ENCODE results near the gene OR2B3. TPM values are rescaled to one million over a fixed set of nuclear protein-coding genes. Genes with fewer than 3 reads are reported as not detected.

The OR2B3 gene
- total RNA-seq, 4 donors from 2014 or later = not detected

GRCh38 chr6:29097803-29098202 is 10.7 kb upstream of the OR2B3 start:
- TF ChIP-seq CTCF (IDR thresholded peaks at IDR 0.05; ENCODE audit: low read depth) = no peak

- no peak for TF ChIP-seq CTCF (IDR thresholded peaks at IDR 0.05; ENCODE audit: low read depth)
These were observed 5.8 kb upstream of the OR2B3 start for GRCh38 chr6:29092957-29093356.

GRCh38 chr6:29082457-29082856 is 4.7 kb downstream of the OR2B3 start:
- TF ChIP-seq CTCF (IDR thresholded peaks at IDR 0.05; ENCODE audit: low read depth) = no peak

- no peak for TF ChIP-seq CTCF (IDR thresholded peaks at IDR 0.05; ENCODE audit: low read depth)
These were observed 5.8 kb downstream of the OR2B3 start for GRCh38 chr6:29081312-29081711.

- TF ChIP-seq CTCF (IDR thresholded peaks at IDR 0.05; ENCODE audit: low read depth) = no peak
These were observed 7.9 kb downstream of the OR2B3 start for GRCh38 chr6:29079203-29079602.

- no peak for TF ChIP-seq CTCF (IDR thresholded peaks at IDR 0.05; ENCODE audit: low read depth)
These were observed 15.0 kb downstream of the OR2B3 start for GRCh38 chr6:29071831-29072723.

GRCh38 chr6:29051680-29052079 is 35.4 kb downstream of the OR2B3 start:
- TF ChIP-seq CTCF (IDR thresholded peaks at IDR 0.05; ENCODE audit: low read depth) = no peak

Measured in subcutaneous adipose tissue (tissue), 4 donors.